ACHN (cell line): ENCODE results near the gene RUNDC3A.
A peak's percentile ranks its signal among the peaks of the same experiment; 100 is the strongest.
"Not testable (repeated sequence)": the region's sequence is repeated elsewhere in the genome, so short reads cannot be mapped to it uniquely, and the experiment has no call there.

ENCODE experiments used
- DNase-seq: peaks from one replicate; pipeline ENCODE4 v3.0.0-alpha.2; 2015
- in situ Hi-C: cut with HindIII; loops from 2 replicates; pipeline ENCODE4 v1.10.0; 2017; ENCODE audit warnings: low sequenced_read_pairs, low pct_ligation_motif_present, low pct_unique_long_range_greater_than_20kb

RUNDC3A gene

GRCh38 chr17:44314869-44315661 is 6.7 kb downstream of the RUNDC3A start:
- DNase-seq: peak; percentile 65
- in situ Hi-C loops: no loop called here

- in situ Hi-C loops: no loop called here
- no peak for DNase-seq
Measured at GRCh38 chr17:44315760-44316731, 7.6 kb downstream of the RUNDC3A start.

GRCh38 chr17:44317545-44317944 is 9.1 kb downstream of the RUNDC3A start:
- DNase-seq: no peak
- in situ Hi-C loops: no loop called here

- in situ Hi-C loops: no loop called here
- no peak for DNase-seq
Measured at GRCh38 chr17:44318077-44318892, 9.9 kb downstream of the RUNDC3A start.

GRCh38 chr17:44320066-44320465 is 11.7 kb downstream of the RUNDC3A start:
- no peak for DNase-seq
- in situ Hi-C loops: loop anchor here (10.0 kb wide), 1 partner anchor 115 kb away; no protein-coding TSS in a partner anchor

GRCh38 chr17:44321246-44322120 is 13.1 kb downstream of the RUNDC3A start:
- DNase-seq: no peak
- in situ Hi-C loops: loop anchor here (10.0 kb wide), 1 partner anchor 117 kb away; no protein-coding TSS in a partner anchor

GRCh38 chr17:44322236-44322895 is 14.0 kb downstream of the RUNDC3A start:
- DNase-seq: no peak
- in situ Hi-C loops: loop anchor here (10.0 kb wide), 1 partner anchor 118 kb away; no protein-coding TSS in a partner anchor

GRCh38 chr17:44323359-44324091 is 15.1 kb downstream of the RUNDC3A start:
- in situ Hi-C loops: loop anchor here (10.0 kb wide), 1 partner anchor 119 kb away; no protein-coding TSS in a partner anchor
- DNase-seq: no peak

GRCh38 chr17:44324092-44324570 is 15.7 kb downstream of the RUNDC3A start:
- in situ Hi-C loops: loop anchor here (10.0 kb wide), 1 partner anchor 119 kb away; no protein-coding TSS in a partner anchor
- DNase-seq: peak; percentile 36

GRCh38 chr17:44324571-44325275 is 16.3 kb downstream of the RUNDC3A start, which contains the start of gene SLC25A39:
Gene SLC25A39, minus strand, starts transcription at chr17:44324823. Its CDS starts 1,261 bp downstream, at chr17:44323562.
- DNase-seq: peak; percentile 96

GRCh38 chr17:44326861-44327444 is 18.6 kb downstream of the RUNDC3A start:
- in situ Hi-C loops: loop anchor here (10.0 kb wide), 1 partner anchor 122 kb away; no protein-coding TSS in a partner anchor
- peak; percentile 99 for DNase-seq

More at GRCh38 chr17:44324571-44325275, 16.3 kb downstream of the RUNDC3A start, which contains the start of gene SLC25A39:
- in situ Hi-C loops: loop anchor here (10.0 kb wide), 1 partner anchor 120 kb away; no protein-coding TSS in a partner anchor

- DNase-seq: no peak
- in situ Hi-C loops: loop anchor here (10.0 kb wide), 1 partner anchor 123 kb away; no protein-coding TSS in a partner anchor
Measured at GRCh38 chr17:44327715-44328449, 19.5 kb downstream of the RUNDC3A start.

GRCh38 chr17:44329516-44329915 is 21.1 kb downstream of the RUNDC3A start:
- DNase-seq: not testable (repeated sequence)
- in situ Hi-C loops: loop anchor here (10.0 kb wide), 1 partner anchor 125 kb away; no protein-coding TSS in a partner anchor

GRCh38 chr17:44330263-44330662 is 21.9 kb downstream of the RUNDC3A start:
- DNase-seq, in situ Hi-C loops: not testable (repeated sequence)
